Forelimb muscle (tissue), 1 donor: Measurements from ENCODE around the gene GAN. TPM values are rescaled to one million over a fixed set of nuclear protein-coding genes. Genes with fewer than 3 reads are reported as not detected.

Experiments
- DNase-seq: peaks from one replicate; pipeline ENCODE4 v3.0.0-alpha.2; 2013; ENCODE audit warnings: low read depth
- polyA plus RNA-seq: library from polyadenylated mRNA; unstranded; fragments of 120-200 nt; gene quantifications from one replicate; pipeline ENCODE4 v1.2.1, GENCODE V29; 2013; ENCODE audit not compliant: insufficient read length

GAN gene
- polyA plus RNA-seq, 1 donor, result 2.7 TPM

DNA sequence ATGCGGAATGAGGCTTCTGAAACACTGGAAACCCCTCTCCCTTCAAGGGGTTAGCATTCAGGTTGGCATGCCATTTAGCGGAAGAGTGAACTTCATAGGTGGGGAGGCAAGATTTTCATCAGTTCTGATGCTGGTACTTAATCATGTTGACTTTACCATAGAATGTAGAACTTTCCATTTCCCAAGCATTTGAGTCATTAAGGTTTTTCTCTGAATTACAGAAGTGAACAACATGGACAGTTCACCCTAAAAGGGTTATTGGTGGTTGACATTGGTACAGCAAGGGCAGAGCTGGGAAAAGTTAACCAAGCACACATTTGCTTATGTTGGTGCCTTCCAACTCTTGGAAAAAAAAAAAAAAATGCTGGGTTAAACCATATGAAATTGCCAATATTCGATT lies 39.1 kb downstream of the GAN start:
- DNase-seq, result no peak

DNA sequence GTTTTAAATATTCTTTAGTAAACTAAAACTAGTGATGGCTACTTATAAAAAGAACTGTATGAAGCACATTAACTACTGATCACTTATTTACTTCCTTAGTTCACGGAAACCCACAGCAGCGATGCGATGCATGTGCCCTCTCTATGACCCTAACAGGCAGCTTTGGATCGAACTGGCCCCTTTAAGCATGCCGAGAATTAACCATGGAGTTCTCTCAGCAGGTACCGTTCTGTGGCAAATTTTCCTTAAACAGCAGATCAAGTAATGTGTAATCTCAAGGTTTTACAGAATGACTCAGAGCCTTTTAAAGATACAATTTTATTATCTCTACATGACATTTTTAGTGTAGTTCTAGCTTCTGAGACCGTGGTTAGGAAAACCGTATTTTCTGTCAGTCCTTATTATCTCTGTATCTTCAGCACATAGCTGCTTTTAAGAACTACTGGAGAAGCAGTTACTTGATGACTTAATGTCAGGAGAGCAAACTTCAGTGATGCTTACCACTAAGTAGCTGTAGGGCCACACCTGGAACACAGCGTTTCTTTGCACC lies 43.0 kb downstream of the GAN start:
- no peak for DNase-seq

DNA sequence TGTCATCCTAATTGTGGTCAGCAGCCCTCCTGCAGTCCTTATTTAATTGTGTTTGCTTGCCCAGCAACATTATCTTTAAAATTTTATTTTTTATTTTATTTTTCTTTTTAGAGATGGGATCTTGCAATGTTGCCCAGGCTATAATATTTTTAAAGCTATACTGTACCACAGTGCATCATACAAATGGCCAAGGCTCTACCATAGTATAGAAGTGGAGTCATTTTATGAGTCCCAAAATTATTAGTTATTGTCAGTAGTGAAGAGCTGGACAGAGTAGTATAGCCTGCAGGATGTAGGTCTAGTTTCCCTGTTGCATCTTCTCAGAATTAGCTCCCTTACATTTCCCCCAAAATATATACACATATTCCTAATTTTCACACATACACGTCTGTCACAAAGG lies 44.1 kb downstream of the GAN start:
- no peak for DNase-seq

DNA sequence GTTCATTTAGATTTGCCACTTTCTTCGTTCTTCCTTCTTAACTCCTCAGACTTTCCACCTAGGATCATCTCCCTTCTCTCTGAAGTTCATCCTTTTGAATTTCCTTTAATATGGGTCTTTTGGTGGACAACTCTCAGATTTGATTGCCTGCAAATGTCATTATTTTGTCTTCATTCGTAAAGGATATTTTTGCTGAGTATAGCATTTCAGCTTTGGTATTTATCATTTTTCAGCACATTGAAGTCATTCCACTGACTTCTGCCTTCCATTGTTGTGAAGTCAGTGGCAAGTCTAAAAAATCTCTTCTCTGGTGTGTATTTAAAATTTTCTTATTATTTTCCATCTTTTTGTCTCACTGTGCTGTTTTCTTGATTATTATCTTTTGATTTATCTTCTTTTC lies 45.4 kb downstream of the GAN start:
- DNase-seq, result no peak

DNA sequence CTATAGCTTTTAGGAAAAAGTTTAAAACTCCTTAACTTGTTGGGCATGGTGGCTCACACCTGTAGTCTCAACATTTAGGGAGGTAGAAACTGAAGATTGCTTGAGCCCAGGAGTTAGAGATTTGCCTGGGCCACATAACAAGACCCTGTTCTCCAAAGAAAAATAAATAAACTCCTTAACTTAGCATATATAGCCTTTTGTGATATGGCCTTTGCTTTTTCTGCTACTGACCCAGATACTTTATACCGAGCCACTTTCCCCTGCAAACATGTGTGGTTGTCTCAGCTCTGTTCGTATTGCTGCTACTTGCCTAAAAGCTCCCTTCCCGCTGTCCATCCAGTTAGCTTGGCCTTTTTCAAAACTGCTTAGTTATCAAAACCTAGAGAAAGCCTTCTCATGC lies 51.0 kb downstream of the GAN start:
- no peak for DNase-seq

DNA sequence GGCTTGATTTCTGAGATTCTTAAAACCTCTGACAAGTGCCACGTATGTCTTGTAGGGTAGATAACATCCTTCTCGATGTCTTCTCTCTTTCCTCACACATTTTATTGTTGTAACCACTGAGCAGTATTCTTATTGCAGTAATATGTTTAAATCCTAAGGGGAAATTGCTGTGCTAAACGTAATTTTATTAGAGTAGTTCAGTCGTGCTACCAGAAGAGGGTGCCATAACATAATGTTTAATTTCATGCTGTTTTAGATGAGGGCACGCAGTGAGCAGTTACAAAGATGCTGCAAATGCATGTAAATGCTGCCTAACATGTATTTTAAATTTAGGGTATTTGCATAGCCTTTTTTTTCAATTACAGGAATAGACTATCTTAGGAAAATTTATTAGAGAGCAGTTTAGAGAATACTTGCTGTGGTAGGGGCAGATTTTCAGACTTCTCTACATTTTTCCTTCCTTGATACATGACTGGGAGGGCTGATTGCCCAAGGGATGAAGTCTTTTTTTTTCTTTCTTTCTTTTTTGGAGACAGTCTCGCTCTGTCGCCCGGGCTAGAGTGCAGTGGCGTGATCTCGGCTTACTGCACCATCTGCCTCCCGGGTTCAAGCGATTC lies 51.7 kb downstream of the GAN start:
- DNase-seq, result peak; percentile 39

DNA sequence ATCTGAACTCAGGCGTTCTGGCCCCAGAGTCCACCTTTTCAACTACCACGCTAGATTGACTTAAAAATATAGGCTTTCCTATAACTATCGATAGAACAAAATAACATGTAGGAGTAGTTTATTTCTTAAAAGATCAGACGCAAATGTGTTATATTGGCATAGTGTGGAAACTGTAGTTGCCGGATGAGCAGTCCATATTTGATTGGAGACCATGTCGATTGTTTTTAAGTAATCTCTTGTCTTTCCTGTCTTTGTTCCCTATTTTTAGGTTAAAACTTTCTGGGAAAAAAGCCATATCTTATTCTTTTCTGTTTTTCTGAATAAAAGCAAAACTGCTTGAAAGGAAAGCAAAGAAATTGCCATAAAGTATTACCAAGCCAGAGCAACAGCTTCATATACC lies 53.1 kb downstream of the GAN start:
- DNase-seq, result no peak

DNA sequence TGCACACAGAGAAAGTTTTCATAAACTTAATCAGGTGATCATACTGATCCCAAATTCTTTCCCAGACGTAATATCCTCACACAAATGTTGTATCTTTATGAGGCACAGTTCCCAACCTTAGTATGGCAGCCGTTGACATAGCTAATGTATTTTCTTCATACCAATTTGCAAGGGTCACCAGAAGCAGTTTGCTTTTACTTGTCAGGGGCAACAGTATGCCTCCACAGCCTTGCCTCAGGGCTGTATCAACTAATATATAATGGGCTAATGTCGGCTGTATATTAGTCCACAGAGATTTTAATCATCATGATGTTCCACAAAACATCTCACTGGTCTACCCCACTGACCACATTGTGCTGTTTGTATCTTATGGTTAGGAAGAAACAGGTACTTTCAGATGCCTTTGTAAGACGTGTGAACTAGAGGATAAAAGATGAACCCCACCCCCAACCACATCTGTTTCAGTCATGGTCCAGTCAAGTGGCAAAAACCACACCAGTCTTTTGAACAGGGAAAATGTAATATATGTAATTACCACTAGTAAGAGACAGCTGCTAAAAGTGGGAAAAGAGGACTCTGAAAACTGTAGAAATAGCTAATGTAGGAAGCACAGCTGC lies 55.2 kb downstream of the GAN start:
- DNase-seq, result no peak

DNA sequence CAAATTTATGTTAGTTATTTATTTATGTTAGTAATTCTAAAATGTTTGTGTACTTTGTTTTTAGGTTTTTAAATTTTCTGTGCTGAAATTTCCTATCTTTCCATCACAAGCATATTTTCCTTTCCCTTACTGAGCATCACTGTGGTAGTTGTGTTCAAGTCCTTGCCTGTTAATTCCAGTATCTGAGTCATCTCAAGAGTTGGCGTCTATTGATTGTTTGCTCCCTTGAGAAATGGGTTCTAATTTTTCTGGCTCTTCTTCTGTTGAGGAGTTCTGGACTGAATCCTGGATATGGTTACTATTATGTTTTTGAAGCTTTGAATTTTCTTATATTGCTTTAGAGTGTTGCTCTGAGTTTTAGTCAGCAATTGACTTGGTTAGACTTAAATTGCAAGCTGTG lies 56.3 kb downstream of the GAN start:
- no peak for DNase-seq

DNA sequence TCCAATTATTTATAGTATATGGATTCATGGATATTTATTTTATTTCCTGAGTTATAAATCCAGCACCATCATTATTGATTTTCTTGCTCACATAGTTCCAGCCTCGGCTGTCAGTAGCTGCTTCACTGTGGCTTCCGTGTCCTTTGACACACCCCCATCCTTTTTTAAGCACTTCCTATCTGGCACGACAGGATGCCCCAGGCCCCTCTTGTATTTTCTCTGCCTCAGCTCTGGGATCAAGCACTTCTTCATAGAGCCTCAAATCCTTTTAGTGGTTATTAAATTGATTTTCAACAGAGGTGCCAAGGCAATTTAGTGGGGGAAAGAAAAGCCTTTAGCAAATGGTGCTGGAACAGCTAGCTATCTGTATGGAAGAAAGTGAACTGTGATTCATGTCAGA lies 59.8 kb downstream of the GAN start:
- no peak for DNase-seq

DNA sequence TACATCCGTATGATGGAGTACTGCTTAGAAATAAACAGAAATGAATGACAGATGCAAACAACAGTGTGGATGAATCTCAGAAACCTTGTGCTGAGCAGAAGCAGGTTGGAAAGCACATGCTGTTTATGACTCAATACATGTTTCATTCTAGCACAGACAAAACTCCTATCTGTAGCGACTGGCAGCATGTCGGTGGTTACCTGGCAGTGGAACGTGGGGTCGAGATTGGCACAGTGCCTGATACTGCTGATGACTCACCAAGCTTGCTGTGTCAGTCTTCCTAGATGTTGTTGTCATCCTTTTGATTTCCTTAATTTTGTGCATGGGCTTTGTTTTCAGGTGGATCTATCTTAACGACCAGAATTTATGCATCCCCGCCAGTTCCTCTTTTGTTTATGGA lies 62.1 kb downstream of the GAN start:
- no peak for DNase-seq

DNA sequence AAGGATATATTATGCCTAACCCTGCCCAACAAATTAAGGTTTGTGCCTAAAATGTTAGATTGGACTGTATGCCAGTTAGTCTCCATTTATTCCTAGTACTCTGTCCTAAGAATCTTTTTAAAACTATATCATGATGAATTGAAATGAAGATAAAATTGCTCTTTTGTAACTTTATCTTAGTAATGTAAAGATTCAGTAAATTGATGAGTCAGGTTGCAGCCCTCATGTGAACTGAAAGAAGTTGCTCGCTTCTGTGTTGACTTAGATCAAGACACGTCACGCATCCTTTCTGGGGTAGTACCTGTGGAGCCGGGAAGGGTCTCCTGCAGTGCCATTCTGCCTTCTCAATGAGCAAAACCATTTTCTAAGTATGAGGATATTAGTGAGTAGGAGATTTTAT lies 63.3 kb downstream of the GAN start:
- no peak for DNase-seq

DNA sequence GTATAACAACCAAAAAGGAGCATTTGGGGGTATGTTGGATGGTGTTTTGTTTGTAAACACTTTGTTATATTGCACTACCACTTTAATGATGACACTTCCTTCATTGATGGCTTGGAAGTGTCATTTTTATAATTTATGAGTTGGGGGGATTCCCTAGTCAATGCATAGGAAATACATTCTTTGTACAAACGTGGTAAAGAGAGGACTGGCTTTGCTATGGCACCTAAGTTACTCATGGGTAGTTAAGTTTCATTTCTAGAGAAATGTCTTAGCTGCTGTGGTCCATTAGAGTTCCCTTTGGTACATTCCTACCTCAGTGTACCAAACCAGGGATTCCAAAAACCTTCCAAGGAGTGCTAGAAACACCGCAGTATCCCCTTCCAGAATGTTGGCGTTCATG lies 66.2 kb downstream of the GAN start:
- no peak for DNase-seq

DNA sequence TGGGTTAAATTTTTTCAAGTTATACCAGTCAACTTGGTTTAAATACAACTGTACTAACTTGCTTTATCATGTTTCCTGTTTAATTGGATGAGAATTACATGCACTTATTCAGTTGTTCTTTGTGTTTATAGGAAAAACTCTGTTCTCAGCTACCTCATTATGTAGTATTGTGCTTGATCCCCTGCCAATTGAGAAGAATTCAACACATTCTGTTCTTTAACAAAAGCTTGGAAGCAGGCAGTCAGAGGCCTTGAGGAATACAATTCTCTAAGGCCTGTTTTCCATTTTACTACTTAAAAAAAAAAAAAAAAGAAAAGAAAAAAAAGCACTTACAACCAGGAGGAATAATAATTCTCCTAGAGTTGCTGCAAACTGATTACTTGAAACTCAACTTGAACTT lies 69.2 kb downstream of the GAN start:
- no peak for DNase-seq

DNA sequence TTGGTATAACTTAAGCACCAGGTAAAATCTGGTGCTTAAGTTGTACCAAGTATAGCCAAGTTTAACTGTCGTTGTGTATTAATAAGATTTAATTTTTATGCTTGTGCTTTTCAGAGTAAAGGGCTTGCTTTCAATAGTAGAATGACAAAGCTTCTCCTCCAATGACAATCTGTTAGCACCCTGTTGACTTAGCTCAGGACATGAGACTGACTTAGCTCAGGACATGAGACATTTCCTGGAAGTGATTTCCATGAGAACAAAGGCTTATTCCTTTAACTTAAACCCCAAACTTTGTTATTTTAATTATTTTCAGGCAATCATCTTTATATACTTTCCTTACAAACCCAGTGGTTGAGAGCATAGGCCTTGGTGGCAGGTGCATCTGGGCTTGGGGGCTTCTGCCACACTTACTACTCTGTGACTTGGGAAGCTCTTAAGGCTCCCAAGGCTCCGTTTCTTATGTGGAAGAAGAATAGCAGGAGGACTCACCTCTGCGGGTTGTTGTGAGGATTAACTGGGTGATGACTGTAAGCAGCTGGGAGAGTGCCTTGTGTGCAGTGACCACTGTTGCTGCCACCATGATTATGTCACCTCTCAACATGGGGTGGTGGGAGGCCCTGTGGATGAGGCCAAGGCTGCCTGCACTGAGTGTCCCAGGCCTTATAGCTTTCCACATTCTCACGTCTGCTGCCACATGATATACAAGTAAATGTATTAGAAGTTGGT lies 70.4 kb downstream of the GAN start:
- no peak for DNase-seq

DNA sequence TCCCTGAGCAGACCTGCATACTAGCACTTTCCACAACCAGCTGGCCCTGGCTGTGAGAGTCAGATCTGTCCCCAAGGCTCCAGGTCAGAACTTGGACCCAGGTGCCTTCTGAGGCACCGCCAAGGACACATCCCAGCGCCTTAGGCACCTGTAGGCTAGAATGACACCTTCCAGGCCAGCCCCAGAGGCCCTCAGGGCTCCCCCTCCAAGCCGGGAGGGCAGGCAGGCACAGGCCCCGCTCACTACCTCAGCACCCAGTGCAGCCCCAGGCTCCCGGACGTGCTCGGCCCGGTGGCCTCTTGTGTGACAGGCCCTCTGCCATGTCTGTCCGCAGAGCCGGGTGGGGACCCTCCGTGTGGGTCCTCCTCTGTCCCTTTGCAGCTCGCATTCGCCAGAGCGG lies 73.6 kb downstream of the GAN start:
- no peak for DNase-seq

DNA sequence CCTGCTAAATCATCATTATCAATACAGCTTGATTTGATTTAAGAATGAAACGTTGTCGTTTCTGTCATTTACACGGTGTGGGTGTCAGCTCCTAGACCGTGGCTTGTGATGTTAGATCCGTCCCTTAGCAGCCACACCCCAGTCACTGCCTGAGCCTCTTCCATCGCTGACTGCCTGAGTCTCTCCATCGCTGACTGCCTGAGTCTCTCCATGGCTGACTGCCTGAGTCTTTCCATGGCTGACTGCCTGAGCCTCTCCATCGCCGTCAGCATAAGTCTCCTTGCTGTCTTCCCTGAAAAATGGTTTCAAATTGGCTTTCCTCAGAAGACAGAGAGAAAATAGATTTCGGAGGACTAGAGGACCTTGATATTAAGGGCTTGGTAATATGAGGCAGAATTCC lies 76.1 kb downstream of the GAN start:
- DNase-seq, result no peak

DNA sequence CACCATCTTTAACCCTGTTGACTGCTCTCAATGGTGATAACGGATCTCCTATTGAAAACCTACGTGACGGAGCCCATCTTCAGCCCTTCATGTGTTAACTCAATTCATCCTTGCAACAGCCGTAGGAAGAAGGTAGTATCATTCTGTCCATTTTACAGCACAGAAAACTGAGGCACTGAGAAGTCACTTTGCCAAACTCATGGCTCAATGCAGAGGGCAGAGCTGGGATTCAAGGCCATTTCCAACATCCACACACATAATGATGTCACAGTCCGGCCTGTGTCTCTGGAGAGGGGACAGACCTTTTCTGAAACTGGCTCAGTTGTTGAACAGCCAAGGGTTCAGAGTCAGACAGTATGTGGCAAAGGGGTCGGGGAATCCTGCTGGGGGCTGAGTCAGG lies 77.2 kb downstream of the GAN start:
- no peak for DNase-seq

DNA sequence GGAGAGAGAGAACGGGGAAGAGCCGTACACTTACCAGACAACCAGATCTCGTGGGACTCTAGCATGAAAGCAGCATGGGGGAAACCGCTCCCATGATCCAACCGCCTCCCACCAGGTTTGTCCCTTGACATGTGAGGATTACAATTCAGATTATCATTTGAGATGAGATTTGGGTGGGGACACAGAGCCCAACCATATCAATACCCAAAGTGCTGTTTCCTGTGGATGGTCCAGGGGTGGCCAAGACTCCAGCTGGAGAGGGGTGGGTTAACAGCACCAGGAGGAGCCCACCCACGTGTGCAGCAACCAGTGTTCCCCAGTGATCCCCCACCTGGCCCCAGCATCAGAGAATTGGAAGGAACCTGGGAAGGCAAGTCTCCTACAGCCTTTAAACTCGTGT lies 79.7 kb downstream of the GAN start:
- no peak for DNase-seq

DNA sequence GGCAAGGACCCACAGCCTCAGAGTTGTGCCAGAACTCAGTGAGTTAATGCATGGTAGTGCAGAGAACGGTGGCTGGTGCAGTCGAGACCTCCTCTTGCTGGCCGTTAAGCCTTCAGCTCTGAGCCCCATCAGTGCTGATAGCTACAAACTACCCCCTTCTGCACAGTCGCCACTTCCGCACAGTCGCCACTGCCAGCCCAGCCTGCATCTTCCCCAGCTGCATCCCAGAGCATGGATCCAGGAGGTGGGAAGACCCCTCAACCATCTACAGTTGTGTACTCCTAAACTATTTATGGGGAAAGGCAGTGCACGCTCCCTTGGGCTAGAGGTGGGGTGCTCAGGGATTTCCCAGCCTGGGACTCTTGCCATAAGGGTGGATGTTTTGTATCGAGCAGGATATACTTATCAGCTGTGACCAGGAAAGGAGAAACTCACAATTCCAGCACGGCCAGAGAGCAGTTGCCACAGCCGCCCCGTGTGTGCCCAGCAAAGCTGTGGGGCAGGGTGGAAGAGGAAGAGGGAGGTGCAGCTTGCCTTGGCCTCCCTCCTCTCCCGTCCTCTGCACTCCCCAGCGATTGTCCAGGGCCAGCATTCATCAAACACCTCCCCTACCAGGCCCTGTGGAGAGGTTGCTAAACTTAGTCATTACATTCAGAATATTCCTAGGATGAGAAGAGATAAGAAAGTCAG lies 80.3 kb downstream of the GAN start:
- no peak for DNase-seq

DNA sequence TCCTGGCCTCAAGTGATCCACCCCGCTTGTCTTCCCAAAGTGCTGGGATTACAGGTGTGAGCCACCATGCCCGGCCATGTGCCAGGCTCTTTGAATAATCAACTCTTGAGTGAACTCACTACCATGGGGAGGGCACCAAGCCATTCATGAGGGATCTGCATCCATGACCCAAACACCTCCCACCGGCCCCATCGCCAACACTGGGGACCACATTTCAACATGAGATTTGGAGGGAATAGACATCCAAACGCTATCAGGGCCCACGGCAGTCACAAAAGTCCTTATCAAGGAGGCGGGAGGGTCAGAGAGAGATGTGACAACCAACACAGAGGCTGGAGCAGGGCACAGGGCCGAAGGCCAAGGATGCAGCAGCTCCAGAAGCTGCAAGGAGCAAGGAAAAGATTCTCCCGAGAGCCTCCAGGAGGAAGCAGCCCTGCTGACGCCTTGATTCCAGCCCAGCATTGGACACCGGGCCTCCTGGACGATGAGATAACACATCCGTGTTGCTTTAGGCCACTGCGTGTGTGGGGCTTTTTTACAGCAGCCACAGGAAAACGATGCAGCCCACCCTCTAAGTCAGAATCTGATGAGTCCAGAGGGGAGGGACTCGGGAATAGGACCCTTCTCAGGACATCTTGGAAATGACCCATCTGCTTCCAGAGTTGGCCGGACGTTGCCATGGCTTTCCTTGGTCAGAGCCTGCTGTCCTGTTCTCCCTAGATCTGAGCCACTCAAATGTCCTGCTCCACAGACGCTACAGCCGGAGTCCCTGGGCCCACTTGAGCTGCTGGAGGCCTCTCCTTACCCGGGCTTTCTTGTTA lies 82.5 kb downstream of the GAN start:
- no peak for DNase-seq
